K562 (cell line): ENCODE data around the gene TINAGL1. TPM values are rescaled to one million over a fixed set of nuclear protein-coding genes. Genes with fewer than 3 reads are reported as not detected.

Source experiments
- ATAC-seq: fragments of 200-7000 bp; cut with Tn5 transposase; 3 replicates; pipeline ENCODE4 v1.9.1; 2020; ENCODE audit warnings: moderate library complexity
- BruUV-seq: library from RNA; stranded (reverse); fragments of 400-500 nt; replicated peaks from 2 replicates; lab custom pipeline; 2021; lab: Mats Ljungman, UMichigan
- CTCF ChIA-PET: fragments of 300-600 bp; formaldehyde crosslinking; extraction: SDS; loops from one replicate; lab custom pipeline; 2021; ENCODE audit warnings: low intra/inter-chr PET ratio; lab: Yijun Ruan, JAX
- POLR2A ChIA-PET: fragments of 300-600, 350-650 bp; sonication (Branson Sonifier 250); formaldehyde crosslinking; extraction: SDS; loops from one replicate; lab custom pipeline; 2021; ENCODE audit warnings: antibody characterized with exemption, inconsistent platforms; lab: Yijun Ruan, JAX
- DNase-seq, 4 experiments: peaks; one replicate each; pipeline versions ENCODE4 v3.0.0 to v3.0.0-alpha.2; 2011 to 2018; ENCODE audit warnings: low spot score in 3 of 4, mixed read lengths in 3 of 4; ENCODE audit errors: extremely low read depth in 1 of 4
- FAIRE-seq: peaks from 2 replicates; lab custom pipeline; 2011; peaks lifted over from hg19 to GRCh38; lab: Jason Lieb, UNC
- H2AFZ ChIP-seq: 2 replicates; pipeline ENCODE4 v1.6.0; 2011; ENCODE audit warnings: low read depth, low read length, control low read depth, inconsistent platforms
- H3K27ac ChIP-seq: fragments of 200-600 bp; 3 replicates; pipeline ENCODE4 v1.8.0; 2011; ENCODE audit warnings: low read depth, mild to moderate bottlenecking, control low read depth, inconsistent platforms, low read length, moderate library complexity, mixed read lengths; ENCODE audit errors: extremely low read depth
- H3K27me3 ChIP-seq, 2 experiments: fragments of 300-600 bp in 1 of 2; 2 replicates in 1 of 2; 3 replicates in 1 of 2; pipeline versions ENCODE4 v1.6.0 to v1.8.0; 2011; ENCODE audit warnings: inconsistent platforms in 2 of 2, low read length in 2 of 2, mild to moderate bottlenecking in 1 of 2, mixed read lengths in 1 of 2, moderate library complexity in 1 of 2; ENCODE audit not compliant: control insufficient read depth in 2 of 2, insufficient read depth in 2 of 2
- H3K36me3 ChIP-seq: fragments of 300-600 bp; 3 replicates; pipeline ENCODE4 v1.8.0; 2011; ENCODE audit warnings: mild to moderate bottlenecking, low read length, inconsistent platforms; ENCODE audit not compliant: control insufficient read depth, insufficient read depth
- H3K4me1 ChIP-seq, 2 experiments: fragments of 200-600 bp in 1 of 2; replicated peaks in 1 of 2; 2 replicates in 1 of 2; 3 replicates in 1 of 2; pipeline versions ENCODE4 v1.5.1 to v1.8.0; 2011; ENCODE audit warnings: inconsistent platforms in 2 of 2, low read length in 2 of 2, mild to moderate bottlenecking in 1 of 2, mixed read lengths in 1 of 2, moderate library complexity in 1 of 2; ENCODE audit not compliant: control insufficient read depth in 2 of 2, insufficient read depth in 2 of 2
- H3K4me2 ChIP-seq: 2 replicates; pipeline ENCODE4 v1.6.1; 2011; ENCODE audit warnings: low read length, control low read depth, inconsistent platforms, mixed read lengths; ENCODE audit not compliant: insufficient read depth
- H3K4me3 ChIP-seq: fragments of 200-600 bp; sonication (generic), shearing (Covaris generic); 2 replicates; pipeline ENCODE4 v1.5.1; 2016; ENCODE audit warnings: control low read depth, inconsistent platforms
- H3K79me2 ChIP-seq: fragments of 200-600 bp; 3 replicates; pipeline ENCODE4 v1.8.0; 2011; ENCODE audit warnings: low read length, inconsistent platforms; ENCODE audit not compliant: control insufficient read depth, insufficient read depth
- H3K9ac ChIP-seq, 2 experiments: 2 replicates each; pipeline versions ENCODE4 v1.6.0 to v1.6.1; 2011; ENCODE audit warnings: low read depth in 2 of 2, low read length in 2 of 2, control low read depth in 1 of 2, inconsistent platforms in 1 of 2, mild to moderate bottlenecking in 1 of 2, mixed read lengths in 1 of 2; ENCODE audit not compliant: insufficient read depth in 1 of 2
- H3K9me1 ChIP-seq: one replicate; pipeline ENCODE4 v1.6.0; 2011; ENCODE audit warnings: inconsistent platforms, mild to moderate bottlenecking, low read length, moderate library complexity; ENCODE audit not compliant: control insufficient read depth, insufficient read depth
- H3K9me3 ChIP-seq: replicated peaks from 2 replicates; pipeline ENCODE4 v1.5.1; 2011; ENCODE audit warnings: low read depth, low read length, inconsistent platforms; ENCODE audit not compliant: control insufficient read depth, insufficient read depth
- H4K20me1 ChIP-seq: replicated peaks from 2 replicates; pipeline ENCODE4 v1.6.1; 2011; ENCODE audit warnings: low read length, inconsistent platforms, mixed read lengths; ENCODE audit not compliant: control insufficient read depth, insufficient read depth
- BCOR ChIP-seq: fragments of 450-650 bp; IDR thresholded peaks from 2 replicates; pipeline ENCODE4 v1.6.1; 2016
- CREB1 ChIP-seq, 2 experiments: sonication (generic) in 1 of 2; formaldehyde crosslinking in 1 of 2; IDR thresholded peaks; 2 replicates each; pipeline versions ENCODE4 v1.6.1 to v1.8.0; 2012 to 2022; ENCODE audit warnings: inconsistent platforms in 1 of 2, mild to moderate bottlenecking in 1 of 2, missing genetic modification reagents in 1 of 2, moderate library complexity in 1 of 2
- ETV1 ChIP-seq: fragments of 450-650 bp; conservative IDR thresholded peaks from 2 replicates; pipeline ENCODE4 v1.6.1; 2016; ENCODE audit warnings: missing genetic modification characterization, control low read depth, low read depth, missing compliant biosample characterization
- EWSR1 ChIP-seq: fragments of 450-650 bp; IDR thresholded peaks from 2 replicates; pipeline ENCODE4 v1.6.1; 2018; ENCODE audit warnings: borderline replicate concordance, mild to moderate bottlenecking, low read depth, moderate library complexity; ENCODE audit not compliant: partially characterized antibody
- FOSL1 ChIP-seq: fragments of 200-800 bp; sonication (Bioruptor generic); conservative IDR thresholded peaks from 2 replicates; pipeline ENCODE4 v1.6.1; 2016; ENCODE audit warnings: missing genetic modification characterization, missing compliant biosample characterization
- FOXJ2 ChIP-seq: fragments of 200-800 bp; sonication (Bioruptor generic); IDR thresholded peaks from 2 replicates; pipeline ENCODE4 v1.6.1; 2016; ENCODE audit warnings: missing genetic modification characterization, missing compliant biosample characterization
- GABPB1 ChIP-seq: sonication (generic); formaldehyde crosslinking; IDR thresholded peaks from 2 replicates; pipeline ENCODE4 v1.8.0; 2022; ENCODE audit warnings: mild to moderate bottlenecking, missing genetic modification reagents
- HLTF ChIP-seq: fragments of 450-650 bp; IDR thresholded peaks from 2 replicates; pipeline ENCODE4 v1.6.1; 2016
- HNRNPLL ChIP-seq: fragments of 200-400 bp; formaldehyde crosslinking; IDR thresholded peaks from 2 replicates; pipeline ENCODE4 v1.6.1; 2017; ENCODE audit warnings: low read length, low read depth, mild to moderate bottlenecking; ENCODE audit not compliant: poor library complexity, severe bottlenecking
- PHTF2 ChIP-seq: fragments of 250-450 bp; sonication (Bioruptor Pico); IDR thresholded peaks from 2 replicates; pipeline ENCODE4 v1.5.0; 2021; ENCODE audit warnings: mild to moderate bottlenecking
- RBM25 ChIP-seq: fragments of 200-400 bp; formaldehyde crosslinking; IDR thresholded peaks from 2 replicates; pipeline ENCODE4 v1.6.1; 2018; ENCODE audit warnings: low read length, low read depth, moderate library complexity; ENCODE audit not compliant: severe bottlenecking
- RBM34 ChIP-seq: fragments of 200-400 bp; formaldehyde crosslinking; IDR thresholded peaks from 2 replicates; pipeline ENCODE4 v1.6.1; 2018; ENCODE audit warnings: low read length, borderline replicate concordance; ENCODE audit not compliant: insufficient read depth
- SOX6 ChIP-seq: fragments of 450-650 bp; IDR thresholded peaks from 2 replicates; pipeline ENCODE4 v1.6.1; 2014; ENCODE audit warnings: mild to moderate bottlenecking
- SRF ChIP-seq, 2 experiments: fragments of 250-450, 450-650 bp in 1 of 2; sonication (Bioruptor Pico) in 1 of 2; sonication (generic) in 1 of 2; formaldehyde crosslinking; IDR thresholded peaks; 2 replicates each; pipeline versions ENCODE4 v1.5.0 to v1.5.1; 2020 to 2022; ENCODE audit warnings: mild to moderate bottlenecking in 1 of 2, missing genetic modification reagents in 1 of 2
- TBP ChIP-seq: optimal IDR thresholded peaks from 2 replicates; pipeline ENCODE3; 2011; ENCODE audit warnings: low read depth, low read length, improper control_type of control experiment
- ZNF121 ChIP-seq: sonication (generic); formaldehyde crosslinking; conservative IDR thresholded peaks from 2 replicates; pipeline ENCODE4 v1.8.0; 2022; ENCODE audit warnings: missing genetic modification reagents
- WGBS: fragments of 100-300 bp; shearing (Covaris generic); methylation state at CpG from one replicate; pipeline ENCODE4 v1.1.6; 2016; ENCODE audit warnings: low coverage, mixed read lengths; ENCODE audit not compliant: insufficient coverage; ENCODE audit errors: missing lambda C conversion rate; 5-methylcytosine and 5-hydroxymethylcytosine counted together
- in situ Hi-C: fragments of 300-500 bp; cut with MboI; formaldehyde crosslinking; loops from 4 replicates; pipeline ENCODE4 v1.15.0; 2018; ENCODE audit warnings: inconsistent platforms, mixed read lengths
- intact Hi-C: fragments of 100-400 bp; cut with micrococcal nuclease; formaldehyde crosslinking; loops from 2 replicates; pipeline ENCODE4 v1.14.2; 2022
- polyA plus RNA-seq, 8 experiments: library from polyadenylated mRNA; depleted of rRNA in 4 of 8; stranded (reverse) in 5 of 8; unstranded in 3 of 8; fragments of >200 nt; fragmentation: Nextera tagmentation in 2 of 8; fragmentation: Illumina TruSeq in 1 of 8; extraction: Ambion mirVana in 2 of 8; extraction: Trizol in 1 of 8; gene quantifications; 2 replicates each; pipeline versions ENCODE4 v1.2.1 to v1.2.3, GENCODE V29; 2011 to 2014; ENCODE audit warnings: inconsistent platforms in 1 of 8, missing spikeins in 1 of 8
- total RNA-seq, 7 experiments: library from RNA; depleted of rRNA in 6 of 7; stranded (reverse); fragments of >200 nt in 6 of 7; fragmentation: Illumina TruSeq in 2 of 7; extraction: Trizol in 2 of 7; gene quantifications; 2 replicates each; pipeline versions ENCODE4 v1.2.1 to v1.2.3, GENCODE V29; 2011 to 2021; ENCODE audit warnings: low replicate concordance in 1 of 7
- TF ChIP-seq, protein P1 (sequence below), 2 experiments: fragments of 450-650 bp in 1 of 2; sonication (generic) in 1 of 2; formaldehyde crosslinking in 1 of 2; IDR thresholded peaks in 1 of 2; conservative IDR thresholded peaks in 1 of 2; 2 replicates each; pipeline versions ENCODE4 v1.6.1 to v1.8.1; 2016 to 2023; ENCODE audit warnings: mild to moderate bottlenecking in 2 of 2, moderate library complexity in 2 of 2, inconsistent platforms in 1 of 2, missing genetic modification reagents in 1 of 2

Gene TINAGL1
- total and polyA plus RNA-seq, 9 of the 15 experiments (the other 6 are each of a cell fraction or from before 2014, with no cell fraction given) = 0.04 to 1.2 (median 0.07) TPM; not detected in 4

DNA sequence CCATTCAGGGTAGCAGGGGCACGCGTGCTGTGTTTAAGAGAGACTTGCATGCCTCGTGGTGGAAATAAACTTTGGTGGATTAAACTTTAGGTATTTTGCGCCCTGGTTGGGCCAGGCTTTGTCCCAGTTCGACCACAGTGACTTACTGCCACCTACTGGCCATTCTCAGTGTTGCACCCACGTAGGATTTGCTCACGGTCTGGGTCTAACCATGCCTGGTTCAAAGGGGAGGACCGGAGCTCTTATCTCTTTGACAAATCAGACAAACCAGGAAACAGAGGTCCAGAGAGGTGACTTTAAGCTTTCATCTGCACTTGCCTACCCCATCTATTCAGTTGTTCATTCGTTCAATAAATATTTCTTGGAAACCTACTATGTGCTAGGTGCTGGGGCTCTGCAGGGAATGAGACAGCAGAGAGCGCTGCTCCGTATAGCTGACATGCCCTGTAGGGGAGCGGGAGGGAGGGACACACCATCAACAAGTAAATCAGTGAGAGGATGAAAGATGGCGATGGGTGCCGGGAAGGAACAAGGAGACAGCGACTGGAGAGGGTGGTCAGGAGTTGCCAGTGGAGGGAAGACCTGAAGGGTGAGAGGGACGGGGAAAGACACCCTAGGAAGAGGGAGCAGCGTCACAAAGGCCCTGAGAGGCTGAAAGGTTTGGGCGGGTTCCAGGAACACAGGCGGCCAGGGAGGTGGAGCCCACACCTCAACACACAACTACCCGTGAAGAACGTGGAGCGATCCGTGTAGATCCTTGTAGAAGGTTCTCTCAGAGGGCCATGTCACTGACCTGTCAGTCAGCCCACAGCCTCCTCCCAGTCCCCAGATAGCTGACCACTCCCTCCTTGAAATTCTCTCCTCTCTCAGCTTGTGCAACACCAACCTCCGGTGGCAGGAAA lies 27.2 kb upstream of the TINAGL1 start (continued):
- TF ChIP-seq CREB1 (IDR thresholded peaks at IDR 0.05) (no peak), CREB1 (CRISPR knock-in tag; IDR thresholded peaks at IDR 0.05) (peak; percentile 67; the same call in 1 of the 2 replicates), TBP (no peak), SOX6 (peak; percentile 19; the same call in 1 of the 2 replicates), HNRNPLL (peak; percentile 52), PHTF2 (CRISPR knock-in tag) (no peak), BCOR (0 out of 2 replicates have a peak, but pooled peaks have one; percentile 27), FOXJ2 (tag) (0 out of 2 replicates have a peak, but pooled peaks have one; percentile 27)
- TF ChIP-seq, all 486 proteins: peak for 82

DNA sequence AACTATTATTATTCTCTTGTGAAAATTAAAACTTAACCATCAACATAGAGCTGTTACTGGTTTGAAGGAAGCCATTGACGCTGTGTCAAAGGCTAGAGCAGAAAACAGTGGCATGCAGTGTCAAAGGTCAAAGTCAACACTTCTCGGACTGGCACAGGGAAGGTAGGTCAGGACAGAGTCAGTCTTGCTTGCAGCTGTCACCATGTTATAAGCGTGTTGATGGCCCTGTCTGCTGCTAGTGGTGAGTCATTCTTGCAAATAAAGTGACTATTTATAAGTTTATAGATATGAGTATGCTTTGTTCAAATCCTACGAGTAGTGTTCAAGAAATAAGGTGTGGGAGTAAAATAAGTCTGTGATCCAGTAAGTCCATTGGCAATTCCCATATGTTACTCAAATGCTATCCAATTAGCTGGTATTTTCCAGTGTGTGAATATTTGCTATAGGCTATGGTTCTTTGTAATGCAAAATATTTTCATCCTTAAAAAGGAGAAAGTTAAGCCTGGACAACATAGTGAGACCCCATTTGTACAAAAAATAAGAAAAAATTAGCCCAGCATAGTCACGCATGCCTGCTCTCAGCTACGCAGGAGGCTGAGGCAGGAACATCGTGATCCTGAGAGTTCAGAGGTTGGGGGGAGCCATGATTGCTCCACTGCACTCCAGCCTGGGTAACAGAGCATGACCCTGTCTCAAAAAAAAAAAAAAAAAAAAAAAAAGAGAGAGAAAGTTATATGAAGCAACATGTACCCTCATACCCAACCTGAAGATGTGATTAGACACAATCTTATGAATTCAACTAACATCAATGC lies 26.3 kb upstream of the TINAGL1 start:
- H2AFZ ChIP-seq = no peak overlapping the region
- no peaks in the 10 kb centered on the region for H3K79me2 ChIP-seq
- 30% methylated on average over 7 of the region's 7 CpGs for WGBS
- no peak for FAIRE-seq
- H4K20me1 ChIP-seq = no peaks in the 10 kb centered on the region
- POLR2A ChIA-PET = interaction anchor here (0.6 to 0.7 kb wide), 3 partner anchors 56 to 174 kb away, joined by 3 read pairs; no protein-coding TSS in a partner anchor
- no peak overlapping the region for H3K27ac ChIP-seq
- H3K9me1 ChIP-seq = no peaks in the 10 kb centered on the region
- H3K4me1 ChIP-seq = peaks cover 13 to 15% of the 10 kb centered on the region in 2 experiments; a peak in 4 of 5 replicates
- CTCF ChIA-PET = interaction anchor here (0.9 to 3.9 kb wide), 5 partner anchors 88 to 368 kb away, joined by 3 to 68 read pairs (median 21); no protein-coding TSS in a partner anchor
- H3K9me3 ChIP-seq = no peaks in the 10 kb centered on the region
- no peak overlapping the region for H3K9ac ChIP-seq
- no peak overlapping the region for H3K4me3 ChIP-seq
- in situ Hi-C loops = loop anchor here (25.0 kb wide), 1 partner anchor 363 kb away; no protein-coding TSS in a partner anchor
- ATAC-seq = no peak
- intact Hi-C loops = loop anchor here (1.0 to 10.0 kb wide), 4 partner anchors 90 to 365 kb away; no protein-coding TSS in a partner anchor
- H3K4me2 ChIP-seq = peak overlapping the region; percentile 66; the same call in 1 of the 2 replicates
- no TSS peak for BruUV-seq
- no peak for DNase-seq
- H3K36me3 ChIP-seq = no peaks in the 10 kb centered on the region
- peaks cover 0 to 5% of the 10 kb centered on the region in 2 experiments; a peak in 1 of 5 replicates for H3K27me3 ChIP-seq
- no peak for TF ChIP-seq EWSR1
- TF ChIP-seq RBM25 = peak; percentile 53
- no peak for TF ChIP-seq SRF (CRISPR knock-in tag; IDR thresholded peaks at IDR 0.05)
- TF ChIP-seq RBM34 = no peak
- 0 out of 2 replicates have a peak, but pooled peaks have one; percentile 12 for TF ChIP-seq BCOR
- TF ChIP-seq GABPB1 (CRISPR knock-in tag) = no peak
- TF ChIP-seq HLTF = no peak
- TF ChIP-seq FOSL1 (tag) = peak; percentile 68
- TF ChIP-seq ZNF121 (CRISPR knock-in tag) = peak; percentile 87
- peak; percentile 36 for TF ChIP-seq ETV1 (tag)
- TF ChIP-seq, protein P1, sequence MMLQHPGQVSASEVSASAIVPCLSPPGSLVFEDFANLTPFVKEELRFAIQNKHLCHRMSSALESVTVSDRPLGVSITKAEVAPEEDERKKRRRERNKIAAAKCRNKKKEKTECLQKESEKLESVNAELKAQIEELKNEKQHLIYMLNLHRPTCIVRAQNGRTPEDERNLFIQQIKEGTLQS (IDR thresholded peaks at IDR 0.05) = peak; percentile 61; the same call in 1 of the 2 replicates
- TF ChIP-seq, protein P1 (CRISPR knock-in tag; conservative IDR thresholded peaks at IDR 0.05) = no peak
